GM12872 (cell line): Measurements from ENCODE around the gene CCL11.

ENCODE experiments used
- TF ChIP-seq, protein P1 (sequence below): IDR thresholded peaks from 3 replicates; pipeline ENCODE4 v1.5.1; 2011; ENCODE audit warnings: low read depth, mild to moderate bottlenecking, low read length, moderate library complexity; ENCODE audit not compliant: insufficient read depth

Gene CCL11

DNA sequence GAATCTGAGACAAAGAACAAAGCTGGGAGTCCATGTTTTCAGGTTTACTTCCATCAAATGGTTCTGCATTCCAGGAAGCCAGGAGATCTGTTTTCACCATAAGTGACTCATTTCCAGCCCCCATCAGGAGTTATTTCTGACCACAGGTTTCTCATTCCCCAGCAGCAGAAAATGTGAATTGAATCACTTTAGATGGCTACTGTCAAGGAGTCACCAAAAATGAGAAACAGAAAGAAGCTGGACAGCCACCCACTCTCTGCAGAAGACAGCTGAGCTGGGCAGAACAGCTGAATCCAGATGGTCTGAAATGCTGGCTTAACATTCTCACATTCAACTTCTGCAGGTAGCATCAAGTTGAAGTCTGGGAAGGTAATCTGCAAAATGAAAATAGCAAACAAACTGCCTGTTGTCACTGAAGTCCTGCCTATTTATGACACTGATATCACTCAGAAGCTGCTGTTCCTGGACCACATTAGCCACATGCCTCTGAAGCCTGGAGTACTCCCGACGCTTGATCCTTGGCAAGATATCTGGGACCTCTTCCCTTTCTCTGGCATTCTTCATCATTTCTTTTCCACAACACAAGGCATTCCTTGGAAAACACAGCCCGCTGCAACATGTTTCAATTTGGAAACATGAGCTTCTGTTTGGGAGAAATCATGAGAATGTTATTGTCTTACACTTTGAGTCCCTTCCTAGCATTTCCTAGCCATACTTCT, 15.3 kb downstream of the CCL11 start:
- TF ChIP-seq, protein P1, sequence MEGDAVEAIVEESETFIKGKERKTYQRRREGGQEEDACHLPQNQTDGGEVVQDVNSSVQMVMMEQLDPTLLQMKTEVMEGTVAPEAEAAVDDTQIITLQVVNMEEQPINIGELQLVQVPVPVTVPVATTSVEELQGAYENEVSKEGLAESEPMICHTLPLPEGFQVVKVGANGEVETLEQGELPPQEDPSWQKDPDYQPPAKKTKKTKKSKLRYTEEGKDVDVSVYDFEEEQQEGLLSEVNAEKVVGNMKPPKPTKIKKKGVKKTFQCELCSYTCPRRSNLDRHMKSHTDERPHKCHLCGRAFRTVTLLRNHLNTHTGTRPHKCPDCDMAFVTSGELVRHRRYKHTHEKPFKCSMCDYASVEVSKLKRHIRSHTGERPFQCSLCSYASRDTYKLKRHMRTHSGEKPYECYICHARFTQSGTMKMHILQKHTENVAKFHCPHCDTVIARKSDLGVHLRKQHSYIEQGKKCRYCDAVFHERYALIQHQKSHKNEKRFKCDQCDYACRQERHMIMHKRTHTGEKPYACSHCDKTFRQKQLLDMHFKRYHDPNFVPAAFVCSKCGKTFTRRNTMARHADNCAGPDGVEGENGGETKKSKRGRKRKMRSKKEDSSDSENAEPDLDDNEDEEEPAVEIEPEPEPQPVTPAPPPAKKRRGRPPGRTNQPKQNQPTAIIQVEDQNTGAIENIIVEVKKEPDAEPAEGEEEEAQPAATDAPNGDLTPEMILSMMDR: no peak

DNA sequence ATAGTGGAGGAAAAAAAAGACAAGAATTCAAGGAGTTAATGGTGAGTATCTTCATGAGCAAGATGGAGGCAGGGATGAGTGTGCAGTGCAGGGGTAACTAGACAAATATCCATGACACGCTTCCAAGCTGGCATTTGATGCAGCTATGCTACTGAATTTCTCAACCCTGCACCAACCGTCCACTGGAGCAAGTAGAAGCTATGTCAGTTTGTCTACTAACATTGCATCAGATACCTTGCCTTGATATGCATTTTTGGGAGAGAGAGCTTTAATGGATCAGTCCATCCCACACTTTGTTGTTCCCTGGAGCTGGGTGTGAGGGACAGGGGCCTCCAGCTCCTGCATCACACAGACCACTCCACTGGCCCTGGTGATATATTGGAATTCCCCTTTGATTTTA, 16.4 kb downstream of the CCL11 start:
- TF ChIP-seq, protein P1: no peak

DNA sequence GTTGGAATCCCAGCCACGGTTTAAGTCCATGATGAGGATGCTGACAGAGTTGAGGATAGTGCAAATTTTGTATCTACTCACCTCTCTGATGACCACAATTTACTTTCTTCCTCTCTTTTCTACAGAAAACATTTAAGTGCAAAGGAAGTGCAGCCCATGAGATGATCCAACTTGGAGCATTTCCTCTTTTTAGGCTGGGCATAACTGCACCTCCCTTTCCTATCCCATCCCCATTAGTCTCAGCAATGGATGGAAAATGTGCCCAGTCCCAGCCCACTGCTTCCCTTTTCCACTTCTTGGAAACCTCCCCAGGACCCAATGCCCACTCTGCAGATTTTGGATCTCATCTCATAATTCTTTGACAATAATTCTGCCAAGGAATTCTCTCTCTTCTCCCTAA, 17.1 kb downstream of the CCL11 start:
- TF ChIP-seq, protein P1: no peak

DNA sequence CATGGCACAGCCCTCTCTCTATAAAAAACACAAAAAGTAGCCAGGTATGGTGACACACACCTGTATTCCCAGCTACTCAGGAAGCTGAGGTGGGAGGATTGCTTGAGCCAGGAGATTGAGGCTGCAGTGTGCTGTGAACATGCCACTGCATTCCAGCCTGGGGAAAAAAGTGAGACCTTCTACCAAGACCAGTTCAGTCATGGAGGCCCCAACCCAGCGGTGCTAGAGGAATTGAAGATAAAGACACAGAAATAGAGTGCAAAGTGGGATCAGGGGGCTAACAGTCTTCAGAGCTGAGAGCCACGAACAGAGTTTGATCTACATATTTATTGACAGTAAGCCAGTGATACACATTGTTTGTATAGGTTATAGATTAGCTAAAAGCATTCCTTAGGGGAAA, 18.1 kb downstream of the CCL11 start:
- TF ChIP-seq, protein P1: no peak

DNA sequence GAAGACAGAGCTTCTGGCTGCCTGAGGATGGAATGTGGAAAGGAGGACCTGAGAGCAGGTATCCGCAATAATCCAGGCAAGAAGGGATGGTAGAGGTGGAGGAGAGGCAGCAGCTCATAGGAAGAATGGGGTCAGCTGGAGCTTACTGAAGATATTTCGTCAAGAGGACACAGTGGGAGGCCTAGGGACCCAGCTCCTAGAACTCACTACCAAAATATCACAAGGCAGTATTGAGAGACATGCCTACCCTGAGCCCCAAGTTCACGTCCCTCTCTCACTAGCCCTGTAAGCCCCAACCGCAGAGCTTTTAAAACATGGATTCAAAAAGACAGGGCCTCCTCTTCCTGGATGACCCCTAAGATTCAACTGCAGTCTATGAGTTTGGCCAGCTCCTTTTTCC, 19.5 kb downstream of the CCL11 start:
- TF ChIP-seq, protein P1: no peak

DNA sequence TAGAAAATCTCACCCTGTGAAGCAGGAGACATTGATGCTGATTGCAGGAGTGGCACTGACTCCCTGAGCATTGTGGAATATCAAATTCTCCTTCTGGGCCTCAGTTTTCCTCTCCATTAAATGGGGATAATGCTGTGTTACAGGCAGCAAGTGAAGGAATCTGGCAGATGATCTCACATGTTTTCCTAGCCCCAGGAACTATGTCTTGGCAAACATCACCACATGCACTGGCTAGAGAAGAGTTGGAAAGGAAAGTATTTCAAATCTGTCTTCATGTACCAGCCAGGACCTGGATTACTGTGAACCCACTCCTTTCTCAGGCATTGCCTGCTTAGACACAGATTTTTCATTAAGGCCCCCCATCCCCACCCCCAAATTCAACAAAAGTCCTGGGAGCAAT, 20.1 kb downstream of the CCL11 start:
- TF ChIP-seq, protein P1: no peak

DNA sequence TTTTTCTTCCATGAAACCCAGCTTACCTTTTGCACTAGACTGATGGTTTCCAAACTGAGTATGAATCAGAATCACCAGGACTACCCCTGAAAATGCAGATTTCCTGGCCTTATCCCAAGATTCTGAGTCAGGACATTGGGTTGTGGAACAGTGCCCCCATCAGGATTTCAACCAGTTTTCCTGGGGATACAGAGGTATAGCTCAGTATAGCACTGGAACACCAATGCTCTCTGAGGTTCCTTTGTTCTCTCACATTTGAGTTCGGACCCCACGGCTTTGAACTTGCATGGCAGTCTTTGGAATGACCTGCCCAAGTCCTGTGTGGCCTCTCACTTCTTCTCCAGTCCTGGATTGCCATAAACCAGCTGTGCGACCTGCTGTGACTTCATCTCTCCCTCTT, 20.9 kb downstream of the CCL11 start:
- TF ChIP-seq, protein P1: no peak
